NCI-H446 (cell line): Measurements from ENCODE around the gene DHODH.

Experiments used
- DNase-seq, 2 experiments: peaks; one replicate each; lab custom pipeline; 2025; lab: John Stamatoyannopoulos, UW

The DHODH gene

GRCh38 chr16:72013888-72014581, 5.5 kb downstream of the DHODH start:
- no peak for DNase-seq

- DNase-seq = no peak
These were observed 6.1 kb downstream of the DHODH start for GRCh38 chr16:72014675-72015074.

GRCh38 chr16:72015124-72015523, 6.6 kb downstream of the DHODH start:
- no peak for DNase-seq

- DNase-seq = no peak
These were observed 9.9 kb downstream of the DHODH start for GRCh38 chr16:72018470-72018869.

GRCh38 chr16:72021043-72021442, 12.5 kb downstream of the DHODH start:
- no peak for DNase-seq

GRCh38 chr16:72022127-72022526, 13.6 kb downstream of the DHODH start:
- DNase-seq = no peak

GRCh38 chr16:72023962-72024361, 15.4 kb downstream of the DHODH start:
- no peak for DNase-seq

GRCh38 chr16:72024862-72025382, 16.4 kb downstream of the DHODH start:
- DNase-seq = no peak

- DNase-seq = no peak
These were observed 17.0 kb downstream of the DHODH start for GRCh38 chr16:72025404-72026114.

- DNase-seq = no peak
These were observed 19.3 kb downstream of the DHODH start for GRCh38 chr16:72027669-72028378.

GRCh38 chr16:72029567-72030271, 21.2 kb downstream of the DHODH start:
- no peak for DNase-seq

GRCh38 chr16:72033437-72033836, 24.9 kb downstream of the DHODH start:
- no peak for DNase-seq

- DNase-seq = no peak
These were observed 27.6 kb downstream of the DHODH start for GRCh38 chr16:72036098-72036497.

- DNase-seq = no peak
These were observed 33.7 kb downstream of the DHODH start for GRCh38 chr16:72042157-72042660.

GRCh38 chr16:72043058-72043457, 34.5 kb downstream of the DHODH start:
- no peak for DNase-seq

- DNase-seq = no peak
These were observed 35.0 kb downstream of the DHODH start for GRCh38 chr16:72043539-72043938.

GRCh38 chr16:72044296-72044695, 35.8 kb downstream of the DHODH start:
- no peak for DNase-seq

- no peak for DNase-seq
These were observed 36.3 kb downstream of the DHODH start for GRCh38 chr16:72044825-72045359.

- no peak for DNase-seq
These were observed 40.6 kb downstream of the DHODH start for GRCh38 chr16:72049110-72049509.

- DNase-seq = no peak
These were observed 42.4 kb downstream of the DHODH start for GRCh38 chr16:72050769-72051464.

GRCh38 chr16:72051818-72052217, 43.3 kb downstream of the DHODH start:
- DNase-seq = no peak
